Renal pelvis (tissue), 4 donors: Measurements from ENCODE around the gene OR10H5. TPM values are rescaled to one million over a fixed set of nuclear protein-coding genes. Genes with fewer than 3 reads are reported as not detected.
"Not testable (repeated sequence)": the region's sequence is repeated elsewhere in the genome, so short reads cannot be mapped to it uniquely, and the experiment has no call there.

Source experiments
- DNase-seq: peaks from one replicate; pipeline ENCODE4 v3.0.0-alpha.2; 2013
- polyA plus RNA-seq, 3 donors: library from polyadenylated mRNA; unstranded; fragments of 120-200 nt; gene quantifications; one replicate each; pipeline ENCODE4 v1.2.1, GENCODE V29; 2013; ENCODE audit not compliant: insufficient read length in 3 of 3

Gene OR10H5
- polyA plus RNA-seq, 3 donors: 0.06 to 0.12 (median 0.09) TPM

DNA sequence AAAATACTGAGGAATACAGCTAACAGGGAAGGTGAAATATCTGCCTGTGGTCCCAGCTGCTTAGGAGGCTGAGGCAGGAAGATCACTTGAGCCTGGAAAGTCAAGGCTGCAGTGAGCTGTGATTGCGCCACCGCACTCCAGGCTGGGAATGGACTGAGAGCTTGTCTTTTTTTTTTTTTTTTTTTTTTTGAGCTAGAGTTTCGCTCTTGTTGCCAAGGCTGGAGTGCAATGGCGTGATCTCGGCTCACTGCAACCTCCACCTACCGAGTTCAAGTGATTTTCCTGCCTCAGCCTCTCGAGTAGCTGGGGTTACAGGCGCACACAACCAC lies 56.4 kb downstream of the OR10H5 start:
- not testable (repeated sequence) for DNase-seq

DNA sequence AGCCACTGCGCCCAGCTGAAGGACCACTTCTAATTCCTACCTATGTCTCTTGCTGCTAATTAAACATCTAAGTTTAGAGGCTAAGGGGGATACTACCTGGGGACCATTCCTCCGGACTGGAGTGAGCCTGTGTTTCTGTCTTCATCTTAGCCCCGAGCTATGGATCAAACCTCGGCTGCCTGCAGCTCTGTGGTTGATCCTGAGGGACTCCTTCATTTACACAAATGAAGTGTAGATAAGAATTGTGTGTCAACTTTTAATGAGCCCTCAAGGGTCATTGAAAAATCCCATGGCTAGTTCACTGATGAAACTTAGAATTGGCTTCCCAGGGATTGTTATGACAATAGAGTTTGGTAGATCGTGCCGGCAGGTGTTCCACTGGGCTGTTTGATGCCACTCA lies 59.5 kb downstream of the OR10H5 start:
- no peak for DNase-seq

DNA sequence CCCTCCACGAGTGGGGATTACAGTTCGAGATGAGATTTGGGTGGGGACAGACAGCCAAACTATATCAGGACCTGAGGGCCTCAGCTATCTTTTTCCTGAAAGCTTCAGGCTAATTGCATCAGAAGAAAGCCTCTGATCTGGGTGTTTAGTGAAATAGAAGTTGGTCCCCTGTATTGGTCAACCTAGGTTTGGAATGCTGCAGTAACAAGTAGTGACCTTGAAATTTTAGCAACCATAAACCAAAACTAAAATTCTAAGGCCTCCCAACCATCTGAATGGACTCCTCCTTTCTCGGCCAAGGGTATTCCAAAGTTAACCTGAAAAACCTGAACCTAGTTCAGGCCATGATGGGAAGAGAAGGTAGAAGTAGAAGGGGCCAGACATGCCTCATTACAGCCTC lies 62.9 kb downstream of the OR10H5 start:
- no peak for DNase-seq

Other genes starting within 250 kb of the OR10H5 start
- gene CYP4F8, start 172.4 kb upstream of the OR10H5 start, polyA plus RNA-seq: under 1 TPM in 1 of 3 donors, not detected in 2; 0.03 TPM
- 1 to 10 TPM in 2 of 3 donors, under 1 TPM in 1; 0.27 to 1.3 (median 1.1) TPM for gene CYP4F3, start 146.8 kb upstream of the OR10H5 start, polyA plus RNA-seq
- gene CYP4F12, start 114.6 kb upstream of the OR10H5 start, polyA plus RNA-seq: 1 to 10 TPM in 1 of 3 donors, under 1 TPM in 1, not detected in 1; 0.93 to 1.2 TPM
- gene OR10H2, start 59.6 kb upstream of the OR10H5 start, polyA plus RNA-seq: not detected
- not detected for gene OR10H3, start 49.7 kb upstream of the OR10H5 start, polyA plus RNA-seq
- gene OR10H1, start 28.0 kb downstream of the OR10H5 start, polyA plus RNA-seq: under 1 TPM in 2 of 3 donors, not detected in 1; 0.03 to 0.08 TPM
- gene CYP4F2, start 110.4 kb downstream of the OR10H5 start, polyA plus RNA-seq: under 1 TPM in 1 of 3 donors, not detected in 2; 0.20 TPM
- under 1 TPM; 0.31 to 0.70 (median 0.53) TPM for gene CYP4F11, start 146.9 kb downstream of the OR10H5 start, polyA plus RNA-seq
- gene OR10H4, start 161.3 kb downstream of the OR10H5 start, polyA plus RNA-seq: not detected